ENCODE results near the gene CLEC18A. TPM values are rescaled to one million over a fixed set of nuclear protein-coding genes. Genes with fewer than 3 reads are reported as not detected.
"Not testable (repeated sequence)": the region's sequence is repeated elsewhere in the genome, so short reads cannot be mapped to it uniquely, and the experiment has no call there.

Gene CLEC18A
- total RNA-seq, 2 donors from 2014 or later: 0.33 to 2.1 TPM

DNA sequence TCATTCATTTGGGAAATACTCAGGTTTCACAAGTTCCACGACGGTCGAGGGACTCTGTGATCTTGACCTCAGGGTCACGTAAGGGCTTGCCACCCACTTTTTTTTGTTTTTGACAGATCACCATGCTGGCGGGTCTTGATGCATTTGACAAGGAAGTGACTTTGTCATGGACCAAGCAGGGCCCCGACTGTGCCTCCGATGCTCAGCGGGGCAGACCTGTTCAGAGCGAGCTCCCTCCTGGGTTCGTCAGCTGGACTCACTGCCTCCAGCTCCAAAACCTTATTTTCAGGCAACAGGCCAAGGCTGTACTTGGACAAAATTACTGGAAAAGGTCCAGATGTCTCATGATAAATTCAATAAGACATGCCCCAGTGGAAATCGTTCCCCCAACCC lies 9.0 kb upstream of the CLEC18A start:
- Histone ChIP-seq H3K9me3 (no peaks in the 10 kb centered on the region), H3K27ac (no peak overlapping the region), H3K4me3 (no peak overlapping the region), H3K4me1 (no peaks in the 10 kb centered on the region), H3K36me3 (replicated peaks in 1 of 2; ENCODE audit: insufficient read depth in 1 of 2, low read depth in 2 of 2) (peaks cover 20 to 23% of the 10 kb centered on the region in 2 donors), H3K27me3 (no peaks in the 10 kb centered on the region)
- 54 to 74% methylated on average over 2 to 11 of the region's 11 CpGs for WGBS, 2 donors
- intact Hi-C loops (cut with DNase I): no loop called here
- no peak for TF ChIP-seq CTCF (IDR thresholded peaks at IDR 0.05)
- no peak for TF ChIP-seq POLR2A (IDR thresholded peaks at IDR 0.05)
- no peak for DNase-seq
- no peak for ATAC-seq

DNA sequence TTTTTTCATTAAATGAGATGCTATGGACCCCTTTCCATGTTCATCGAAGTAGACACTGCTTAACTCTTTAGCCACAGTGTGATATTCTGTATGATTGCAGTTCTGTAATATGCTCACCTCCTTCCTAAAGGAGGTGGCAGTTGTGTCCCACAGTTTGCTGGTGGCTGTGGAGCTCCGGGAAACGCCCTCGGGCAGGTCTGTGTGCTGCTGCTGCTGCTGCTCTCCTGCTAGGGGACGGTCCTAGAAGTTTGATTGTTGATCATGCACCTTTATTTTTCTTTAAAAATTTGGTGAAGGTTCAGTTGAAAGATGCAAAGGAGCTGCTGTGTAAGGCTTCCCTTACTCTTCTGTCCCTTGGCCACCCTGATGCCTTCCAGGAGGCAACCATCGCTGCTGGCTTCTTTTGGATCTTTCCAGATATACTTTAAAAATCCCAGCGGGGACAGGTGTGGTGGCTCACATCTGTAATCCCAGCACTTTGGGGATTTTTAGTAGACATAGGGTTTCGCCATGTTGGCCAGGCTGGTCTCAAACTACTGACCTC lies 8.4 kb upstream of the CLEC18A start:
- no peak for TF ChIP-seq CTCF (IDR thresholded peaks at IDR 0.05)
- no peak for TF ChIP-seq POLR2A (IDR thresholded peaks at IDR 0.05)
- Histone ChIP-seq H3K4me1 (no peaks in the 10 kb centered on the region), H3K36me3 (replicated peaks in 1 of 2; ENCODE audit: insufficient read depth in 1 of 2, low read depth in 2 of 2) (peaks cover 15 to 16% of the 10 kb centered on the region in 2 donors), H3K9me3 (no peaks in the 10 kb centered on the region), H3K27ac (no peak overlapping the region), H3K4me3 (no peak overlapping the region), H3K27me3 (no peaks in the 10 kb centered on the region)
- DNase-seq (no peak), ATAC-seq (no peak)
- WGBS, 2 donors: 85 to 97% methylated on average over 7 to 8 of the region's 8 CpGs
- intact Hi-C loops (cut with DNase I): no loop called here

DNA sequence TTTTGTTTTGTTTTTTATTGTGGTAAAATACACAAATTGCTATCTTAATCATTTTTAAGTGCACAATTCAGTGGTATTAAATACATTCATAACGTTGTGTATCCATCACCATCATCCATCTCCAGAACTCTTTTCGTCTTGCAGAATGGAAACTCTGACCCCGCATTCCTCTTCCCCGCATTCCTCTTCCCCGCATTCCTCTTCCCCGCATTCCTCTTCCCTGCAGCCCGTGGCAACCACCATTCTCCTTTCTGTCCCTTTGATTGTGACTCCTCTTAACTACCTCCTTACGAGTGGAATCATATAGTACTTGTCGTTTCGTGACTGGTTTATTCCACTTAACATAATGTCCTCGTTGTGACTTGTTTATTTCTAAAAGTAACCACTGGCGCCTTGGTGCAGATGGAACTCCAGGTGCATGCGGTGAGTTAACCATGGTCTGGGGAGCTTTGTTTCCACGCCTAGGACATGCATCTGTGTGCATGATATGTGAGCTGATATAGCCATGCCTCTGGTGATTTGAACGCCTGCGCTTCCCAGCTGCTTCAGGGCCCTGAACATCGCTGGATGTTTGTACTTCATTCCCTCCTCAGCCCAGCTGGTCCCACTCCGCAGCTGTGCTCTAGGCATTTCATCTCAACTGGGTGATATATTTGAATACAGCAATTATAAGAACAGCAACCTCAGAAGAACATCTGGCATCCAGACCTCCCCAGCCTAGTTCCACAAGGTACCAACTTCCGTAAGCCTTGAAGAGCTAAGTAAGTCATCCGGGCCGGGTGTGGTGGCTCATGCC lies 7.7 kb upstream of the CLEC18A start:
- H3K4me1 ChIP-seq; H3K9me3 ChIP-seq; H3K4me3 ChIP-seq; H3K27ac ChIP-seq; intact Hi-C loops (cut with DNase I); ATAC-seq; H3K27me3 ChIP-seq; DNase-seq: not testable (repeated sequence)
- H3K36me3 ChIP-seq (replicated peaks in 1 of 2; ENCODE audit: insufficient read depth in 1 of 2, low read depth in 2 of 2): peaks cover 8 to 15% of the 10 kb centered on the region in 2 donors
- 83 to 87% methylated on average over 11 to 16 of the region's 21 CpGs for WGBS, 2 donors

GRCh38 chr16:69950411-69950810 lies 723 bp upstream of the CLEC18A start:
- H3K36me3 ChIP-seq (replicated peaks in 1 of 2; ENCODE audit: insufficient read depth in 1 of 2, low read depth in 2 of 2); H3K4me3 ChIP-seq; ATAC-seq; H3K27me3 ChIP-seq; H3K9me3 ChIP-seq; DNase-seq; H3K4me1 ChIP-seq; H3K27ac ChIP-seq; intact Hi-C loops (cut with DNase I): not testable (repeated sequence)
- WGBS, 2 donors: 83% methylated on average over 4 of the region's 17 CpGs; no CpG with 5 or more reads in 1 of the 2 donors

DNA sequence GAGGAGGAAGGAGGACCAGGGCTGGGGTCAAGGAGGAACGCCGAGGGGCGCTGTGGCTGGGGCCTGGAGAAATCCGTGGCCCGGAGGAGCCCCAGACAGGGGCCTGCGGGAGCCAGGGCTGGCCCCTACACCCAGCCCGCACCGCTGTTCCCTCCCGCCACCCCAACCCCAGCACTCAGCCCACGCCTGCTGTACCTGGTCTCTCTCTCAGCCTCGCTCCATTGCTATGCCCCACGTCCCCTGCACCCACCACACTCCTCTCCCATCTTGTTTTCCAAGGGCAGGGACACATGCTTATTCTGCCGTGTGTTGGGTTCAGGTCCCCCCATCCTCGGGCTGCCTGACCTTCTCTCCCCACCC lies 518 bp downstream of the CLEC18A start:
- DNase-seq; H3K36me3 ChIP-seq (replicated peaks in 1 of 2; ENCODE audit: insufficient read depth in 1 of 2, low read depth in 2 of 2); ATAC-seq; H3K4me3 ChIP-seq; H3K9me3 ChIP-seq; H3K27ac ChIP-seq; intact Hi-C loops (cut with DNase I); H3K4me1 ChIP-seq; H3K27me3 ChIP-seq: not testable (repeated sequence)
- no CpG with 5 or more reads among the region's 14 CpGs for WGBS, 2 donors

DNA sequence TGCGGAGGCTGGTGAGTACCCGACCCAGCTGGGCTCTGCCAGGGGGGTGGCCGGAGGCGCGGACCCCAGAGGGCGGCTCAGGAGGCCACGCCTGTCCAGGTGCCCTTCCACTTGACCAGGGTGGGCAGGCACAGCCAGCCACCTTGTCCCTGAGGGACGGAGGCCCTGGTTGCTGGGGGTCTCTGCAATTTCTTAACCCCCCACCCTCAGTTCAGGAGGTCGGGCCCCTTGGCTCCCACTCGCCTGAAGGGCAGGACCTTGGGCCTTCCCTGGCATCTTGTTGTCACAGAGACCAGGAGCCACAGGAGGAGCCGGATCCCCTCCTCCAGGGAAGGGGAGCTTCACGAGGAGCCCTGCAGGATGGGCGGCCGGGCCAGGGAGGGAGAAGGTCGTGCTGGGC lies 982 bp downstream of the CLEC18A start:
- DNase-seq: peak in 1 of 4 donors; percentile 1
- H3K4me1 ChIP-seq; H3K27ac ChIP-seq; ATAC-seq; H3K4me3 ChIP-seq; H3K27me3 ChIP-seq; intact Hi-C loops (cut with DNase I); H3K9me3 ChIP-seq; H3K36me3 ChIP-seq (replicated peaks in 1 of 2; ENCODE audit: insufficient read depth in 1 of 2, low read depth in 2 of 2): not testable (repeated sequence)
- WGBS, 2 donors: no CpG with 5 or more reads among the region's 15 CpGs

DNA sequence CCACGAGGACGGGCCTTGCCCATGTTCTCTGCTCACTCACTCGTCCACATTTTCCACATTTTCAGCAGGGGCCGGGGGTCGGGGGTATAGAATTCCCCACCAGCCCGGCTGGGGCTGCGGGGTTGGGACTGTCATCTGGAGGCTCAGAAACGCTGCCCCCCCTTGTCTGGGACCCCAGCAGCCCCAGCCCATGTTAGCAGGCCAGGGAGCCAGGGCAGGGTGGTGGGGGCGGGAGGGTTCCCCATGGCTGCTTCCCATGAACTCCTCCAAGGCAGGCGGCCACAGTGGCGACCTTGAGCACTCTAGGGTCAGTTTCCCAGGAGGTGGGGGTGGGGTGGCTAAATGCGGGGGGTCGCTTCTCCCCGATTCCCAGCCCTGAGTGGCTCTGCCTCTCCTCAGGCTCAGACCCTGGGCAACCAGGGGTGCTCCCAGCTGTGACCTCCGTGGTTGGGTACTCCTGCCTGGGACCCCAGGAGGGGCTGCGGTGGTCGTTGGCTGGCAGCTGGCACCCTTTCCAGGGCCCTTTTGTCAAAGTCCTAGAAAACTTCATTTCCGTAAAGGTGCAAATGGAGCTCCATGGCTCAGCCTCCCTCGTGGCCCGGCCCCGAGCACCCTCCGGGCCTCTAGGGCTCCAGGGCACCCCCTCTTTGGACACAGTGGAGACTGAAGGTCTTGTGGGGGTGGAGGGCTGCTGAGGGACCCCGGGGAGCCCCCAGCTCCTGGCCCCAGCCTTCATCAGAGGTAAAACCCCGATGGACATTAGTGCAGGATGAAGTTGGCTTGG lies 1.6 kb downstream of the CLEC18A start:
- H3K27ac ChIP-seq; H3K4me1 ChIP-seq; intact Hi-C loops (cut with DNase I); H3K36me3 ChIP-seq (replicated peaks in 1 of 2; ENCODE audit: insufficient read depth in 1 of 2, low read depth in 2 of 2); H3K4me3 ChIP-seq; H3K27me3 ChIP-seq; ATAC-seq; H3K9me3 ChIP-seq: not testable (repeated sequence)
- peak in 1 of 4 donors; percentile 4 for DNase-seq
- 85% methylated on average over 4 of the region's 24 CpGs; no CpG with 5 or more reads in 1 of the 2 donors for WGBS, 2 donors

DNA sequence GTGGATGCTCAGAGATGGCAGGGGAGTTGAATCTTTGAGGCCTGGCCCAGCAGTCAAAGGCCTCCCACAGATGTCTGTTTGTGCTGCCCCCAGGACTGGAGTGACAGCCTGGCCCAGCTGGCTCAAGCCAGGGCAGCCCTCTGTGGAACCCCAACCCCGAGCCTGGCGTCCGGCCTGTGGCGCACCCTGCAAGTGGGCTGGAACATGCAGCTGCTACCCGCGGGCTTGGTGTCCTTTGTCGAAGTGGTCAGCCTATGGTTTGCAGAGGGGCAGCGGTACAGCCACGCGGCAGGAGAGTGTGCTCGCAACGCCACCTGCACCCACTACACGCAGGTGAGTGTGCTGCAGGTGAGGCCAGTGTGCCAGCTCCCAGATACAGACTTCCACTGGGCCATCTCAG lies 3.1 kb downstream of the CLEC18A start:
- ATAC-seq; H3K27ac ChIP-seq; H3K4me3 ChIP-seq; H3K36me3 ChIP-seq (replicated peaks in 1 of 2; ENCODE audit: insufficient read depth in 1 of 2, low read depth in 2 of 2); H3K4me1 ChIP-seq; H3K27me3 ChIP-seq; H3K9me3 ChIP-seq; intact Hi-C loops (cut with DNase I); DNase-seq: not testable (repeated sequence)
- WGBS, 2 donors: 92 to 93% methylated on average over 3 to 10 of the region's 13 CpGs

DNA sequence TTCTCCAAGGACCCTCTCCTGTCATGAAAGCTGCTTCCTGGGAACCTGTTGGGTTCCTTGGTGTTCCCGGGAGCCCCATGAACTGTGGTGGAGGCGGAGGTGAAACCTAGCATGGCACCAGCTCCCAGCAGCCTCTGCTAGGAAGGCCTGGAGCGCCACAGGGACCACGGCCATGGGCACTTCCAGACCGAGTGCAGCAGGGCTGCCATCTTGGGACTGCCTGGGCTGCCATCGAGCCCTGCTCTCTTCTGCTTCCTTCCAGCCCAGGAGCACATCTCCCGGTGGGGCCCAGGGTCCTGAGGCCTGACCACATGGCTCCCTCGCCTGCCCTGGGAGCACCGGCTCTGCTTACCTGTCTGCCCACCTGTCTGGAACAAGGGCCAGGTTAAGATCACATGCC lies 12.2 kb downstream of the CLEC18A start:
- DNase-seq; intact Hi-C loops (cut with DNase I): not testable (repeated sequence)

More for the DNA sequence above, 12.2 kb downstream of the CLEC18A start:
- WGBS, 2 donors: no CpG with 5 or more reads among the region's 9 CpGs
- H3K27me3 ChIP-seq; H3K9me3 ChIP-seq; ATAC-seq; H3K4me1 ChIP-seq; H3K4me3 ChIP-seq; H3K27ac ChIP-seq; H3K36me3 ChIP-seq (replicated peaks in 1 of 2; ENCODE audit: insufficient read depth in 1 of 2, low read depth in 2 of 2): not testable (repeated sequence)
